LNCAP (cell line): Measurements from ENCODE around the gene RLN3.

Experiments
- TF ChIP-seq, protein P1 (sequence below): fragments of 450-650 bp; IDR thresholded peaks from 2 replicates; pipeline ENCODE4 v1.5.1; 2017; ENCODE audit warnings: mild to moderate bottlenecking

Gene RLN3

DNA sequence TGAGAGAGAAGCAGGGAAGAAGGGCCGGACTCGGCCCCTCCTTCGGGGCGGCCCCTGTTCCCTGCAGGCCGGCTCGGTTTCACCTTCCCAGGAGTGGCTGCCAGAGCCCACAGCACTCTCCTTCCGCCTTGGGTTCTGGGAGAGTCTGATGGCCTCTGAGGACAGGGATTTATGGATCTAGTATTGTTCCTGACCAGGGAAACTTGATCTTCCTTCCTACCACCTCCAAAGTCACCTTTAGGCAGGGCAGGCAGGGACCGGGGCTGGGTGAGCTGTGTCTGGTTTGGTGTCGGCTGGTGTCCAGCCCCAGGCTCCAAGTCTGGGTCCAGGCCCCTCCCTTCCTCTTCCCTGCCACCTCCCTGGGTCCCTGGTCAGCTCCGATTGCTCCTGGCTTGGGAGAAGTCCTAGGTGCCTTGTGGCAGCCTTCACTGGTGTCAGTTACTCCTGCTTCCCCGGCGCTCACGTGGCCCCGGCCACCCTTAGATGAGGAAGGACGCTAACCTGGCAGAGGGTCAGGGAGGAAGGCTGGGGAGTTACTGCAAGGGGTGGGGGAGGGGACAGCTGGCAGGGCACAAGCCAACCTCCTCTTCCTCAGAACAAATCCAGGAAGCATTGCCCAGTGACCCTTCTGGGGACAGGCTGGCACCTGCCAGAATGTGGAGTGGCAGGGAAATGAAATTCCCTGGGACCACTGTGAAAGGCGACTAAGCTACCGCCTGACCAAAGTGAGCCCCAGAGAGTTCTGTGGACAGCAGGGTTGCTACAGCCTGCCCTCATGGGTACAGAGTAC, 40.7 kb upstream of the RLN3 start:
- TF ChIP-seq, protein P1, sequence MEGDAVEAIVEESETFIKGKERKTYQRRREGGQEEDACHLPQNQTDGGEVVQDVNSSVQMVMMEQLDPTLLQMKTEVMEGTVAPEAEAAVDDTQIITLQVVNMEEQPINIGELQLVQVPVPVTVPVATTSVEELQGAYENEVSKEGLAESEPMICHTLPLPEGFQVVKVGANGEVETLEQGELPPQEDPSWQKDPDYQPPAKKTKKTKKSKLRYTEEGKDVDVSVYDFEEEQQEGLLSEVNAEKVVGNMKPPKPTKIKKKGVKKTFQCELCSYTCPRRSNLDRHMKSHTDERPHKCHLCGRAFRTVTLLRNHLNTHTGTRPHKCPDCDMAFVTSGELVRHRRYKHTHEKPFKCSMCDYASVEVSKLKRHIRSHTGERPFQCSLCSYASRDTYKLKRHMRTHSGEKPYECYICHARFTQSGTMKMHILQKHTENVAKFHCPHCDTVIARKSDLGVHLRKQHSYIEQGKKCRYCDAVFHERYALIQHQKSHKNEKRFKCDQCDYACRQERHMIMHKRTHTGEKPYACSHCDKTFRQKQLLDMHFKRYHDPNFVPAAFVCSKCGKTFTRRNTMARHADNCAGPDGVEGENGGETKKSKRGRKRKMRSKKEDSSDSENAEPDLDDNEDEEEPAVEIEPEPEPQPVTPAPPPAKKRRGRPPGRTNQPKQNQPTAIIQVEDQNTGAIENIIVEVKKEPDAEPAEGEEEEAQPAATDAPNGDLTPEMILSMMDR, result no peak

DNA sequence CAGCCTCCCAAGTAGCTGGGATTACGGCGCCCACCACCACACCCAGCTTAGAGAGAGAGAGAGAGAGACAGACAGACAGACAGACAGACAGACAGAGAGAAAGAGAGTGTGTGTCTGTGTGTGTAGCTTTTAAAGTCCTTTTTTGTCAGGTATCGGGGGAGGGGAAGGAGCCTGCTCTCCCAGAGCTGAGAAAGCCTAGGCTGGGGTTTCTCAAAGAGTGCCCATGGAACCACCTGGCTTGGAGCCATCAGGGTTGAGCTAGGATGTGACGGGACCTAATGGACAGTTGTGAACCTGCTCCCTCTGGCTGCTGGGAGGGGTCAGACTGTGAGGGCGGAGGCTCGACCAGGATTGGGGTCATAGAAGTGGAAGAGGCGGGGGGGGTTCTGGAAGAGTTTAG, 38.5 kb upstream of the RLN3 start:
- TF ChIP-seq, protein P1, result no peak

DNA sequence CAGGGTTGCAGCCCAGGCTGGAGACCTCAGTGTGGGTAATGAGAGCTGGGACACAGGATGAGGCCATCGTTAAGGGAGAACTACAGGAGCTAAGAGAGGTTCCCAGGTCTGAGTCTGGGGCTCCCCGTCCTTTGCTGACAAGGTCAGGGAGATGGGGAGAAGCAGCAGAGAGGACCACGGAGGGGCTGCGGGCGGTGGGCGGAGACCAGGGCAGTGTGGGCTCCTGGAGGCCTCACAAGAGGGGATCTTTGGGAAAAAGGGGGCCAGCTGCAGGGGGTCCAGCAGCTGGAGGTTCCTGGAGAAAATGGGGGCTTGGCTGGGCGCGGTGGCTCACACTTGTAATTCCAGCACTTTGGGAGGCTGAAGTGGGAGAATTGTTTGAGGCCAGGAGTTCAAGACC, 37.9 kb upstream of the RLN3 start:
- TF ChIP-seq, protein P1, result no peak

DNA sequence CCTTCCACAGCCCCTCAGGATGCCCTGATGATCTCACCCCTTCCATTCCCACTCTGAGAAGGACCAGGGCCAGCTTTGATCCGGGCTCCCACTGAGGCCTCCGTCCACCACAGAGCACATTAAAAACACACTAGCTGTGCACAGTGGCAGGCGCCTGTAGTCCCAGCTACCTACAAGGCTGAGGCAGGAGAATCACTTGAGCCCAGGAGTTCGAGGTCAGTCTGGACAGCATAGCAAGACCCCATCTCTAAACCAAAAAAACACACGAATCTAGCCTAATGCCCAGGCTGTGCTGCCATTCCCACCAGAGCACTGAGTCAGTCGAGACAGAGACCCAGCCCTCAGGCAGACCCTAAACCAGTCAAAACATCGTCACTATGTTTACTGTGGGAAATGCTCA, 35.9 kb upstream of the RLN3 start:
- TF ChIP-seq, protein P1, result no peak

DNA sequence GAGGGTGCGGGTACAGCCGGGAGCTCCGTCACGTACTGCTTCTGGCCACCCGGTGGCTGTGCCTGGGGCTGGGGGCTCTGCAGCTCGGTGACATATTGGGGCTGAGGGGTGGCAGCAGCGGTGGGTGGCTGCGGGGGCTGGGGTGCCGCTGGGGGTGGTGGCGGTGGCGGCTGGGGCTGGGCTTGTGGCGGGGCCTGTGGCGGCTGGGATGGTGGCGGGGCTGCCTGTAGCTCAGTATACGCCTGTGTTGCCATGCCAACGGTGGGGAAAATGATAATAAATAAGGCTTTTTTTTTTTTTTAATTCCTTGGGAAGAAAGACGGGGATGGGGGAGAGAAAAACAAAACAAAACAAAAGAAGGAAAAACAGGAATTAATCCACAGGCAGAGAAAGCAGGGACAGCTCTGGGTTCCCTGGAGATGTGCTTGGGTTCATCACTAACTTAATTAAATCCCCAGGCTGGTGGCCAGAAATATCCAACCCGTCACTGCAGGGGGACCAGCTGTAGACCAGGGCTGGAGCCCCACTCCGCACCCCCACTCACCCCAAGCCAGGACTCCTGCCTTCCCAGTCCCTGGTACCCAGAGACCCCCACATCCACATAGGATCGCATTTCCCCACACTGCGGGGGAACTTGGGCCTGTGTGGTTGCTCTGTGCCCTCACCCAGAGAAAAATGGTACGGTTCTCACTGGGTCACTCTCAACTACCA, 34.2 kb upstream of the RLN3 start:
- TF ChIP-seq, protein P1, result no peak

DNA sequence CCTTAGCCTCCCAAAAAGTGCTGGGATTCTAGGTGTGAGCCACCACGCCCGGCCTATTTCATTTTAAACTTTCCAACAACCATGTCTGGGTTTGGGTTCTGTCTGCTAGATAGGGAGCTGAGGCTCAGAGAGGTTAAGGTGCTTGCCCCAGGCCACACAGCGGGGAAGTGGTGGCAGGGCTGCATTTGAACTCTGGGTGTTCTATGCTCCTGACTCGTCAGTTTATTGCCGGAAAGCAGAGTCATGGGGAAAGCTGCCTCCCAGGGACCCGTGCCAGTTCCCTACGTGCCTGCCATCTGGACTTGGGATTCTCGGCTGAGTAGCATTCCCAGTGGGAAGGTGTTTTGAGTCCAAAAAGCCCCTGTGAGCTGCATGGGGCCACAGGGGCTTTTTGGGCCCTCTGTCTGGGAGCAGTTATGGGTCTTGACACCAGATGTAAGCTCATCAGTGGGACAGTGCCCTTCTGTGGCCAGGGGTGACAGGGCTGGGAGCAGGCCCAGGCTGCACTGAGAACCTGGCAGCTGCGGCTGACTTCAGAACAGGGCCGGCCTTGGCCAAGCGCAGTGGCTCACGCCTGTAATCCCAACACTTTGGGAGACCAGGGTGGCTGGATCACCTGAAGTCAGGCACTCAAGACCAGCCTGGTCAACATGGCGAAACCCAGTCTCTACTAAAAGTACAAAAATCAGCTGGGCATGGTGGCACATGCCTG, 32.8 kb upstream of the RLN3 start:
- TF ChIP-seq, protein P1, result no peak

DNA sequence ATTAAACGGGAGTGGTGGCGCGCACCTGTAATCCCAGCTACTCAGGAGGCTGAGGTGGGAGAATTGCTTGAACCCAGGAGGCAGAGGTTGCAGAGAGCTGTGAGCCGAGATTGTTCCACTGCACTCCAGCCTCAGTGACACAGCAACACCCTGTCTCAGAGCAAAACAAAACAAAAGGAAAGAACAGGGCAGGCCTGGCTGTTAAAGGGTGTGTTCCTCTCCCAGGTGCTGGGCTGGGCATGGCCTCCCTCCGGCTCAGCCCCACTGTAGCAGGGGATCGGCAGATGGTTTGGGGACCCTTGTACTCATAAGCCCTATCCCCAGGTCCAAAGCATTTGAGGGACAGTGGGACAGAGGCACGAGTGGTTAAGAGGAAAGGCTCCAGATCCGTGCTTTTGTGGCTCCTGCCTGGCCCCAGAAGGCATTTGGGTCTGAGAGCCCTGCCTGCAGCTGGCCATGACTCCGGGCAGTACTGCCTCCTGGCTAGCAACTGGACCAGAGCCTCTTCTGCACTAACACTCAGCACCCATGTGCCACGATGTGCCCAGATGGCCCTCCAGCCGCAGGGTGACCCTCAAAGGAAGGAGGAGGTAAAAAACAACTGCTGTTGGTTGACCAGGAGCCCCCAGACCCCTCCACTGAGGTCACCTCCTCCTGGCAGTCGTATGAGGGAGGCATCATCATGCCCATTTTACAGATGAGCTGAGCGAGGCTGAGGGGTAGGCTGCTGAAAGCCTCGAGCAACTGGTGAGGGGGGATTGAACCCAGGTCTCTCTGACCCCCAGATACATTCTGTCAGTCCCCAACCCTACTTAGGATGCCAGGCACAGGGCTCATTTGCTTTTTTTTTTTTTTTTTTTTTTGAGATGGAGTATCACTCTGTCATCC, 31.8 kb upstream of the RLN3 start:
- TF ChIP-seq, protein P1, result no peak
